Right lobe of liver (tissue), 6 donors: ENCODE results near the gene MSN. TPM values are rescaled to one million over a fixed set of nuclear protein-coding genes. Genes with fewer than 3 reads are reported as not detected.

Source experiments
- ATAC-seq, 4 donors: fragments of 200-7000 bp; cut with Tn5 transposase; one replicate each; pipeline ENCODE4 v1.9.1; 2020; ENCODE audit warnings: mild to moderate bottlenecking in 4 of 4, moderate library complexity in 4 of 4
- DNase-seq, 3 donors: peaks; one replicate each; pipeline ENCODE4 v3.0.0-alpha.2; 2020
- H3K27ac ChIP-seq, 3 donors: fragments of 200-600 bp; one replicate each; pipeline ENCODE4 v1.8.0; 2022
- H3K27me3 ChIP-seq, 2 donors: fragments of 200-600 bp; one replicate each; pipeline ENCODE4 v1.8.0; 2022
- H3K36me3 ChIP-seq, 4 donors: fragments of 200-600 bp; sonication (generic) in 1 of 4; one replicate each; pipeline versions ENCODE4 v1.5.1 to v1.8.0; 2017 to 2022; ENCODE audit warnings: control low read depth in 1 of 4
- H3K4me1 ChIP-seq, 4 donors: fragments of 200-600 bp; sonication (generic) in 1 of 4; one replicate each; pipeline versions ENCODE4 v1.5.1 to v1.8.0; 2017 to 2022; ENCODE audit warnings: control low read depth in 1 of 4
- H3K4me3 ChIP-seq, 3 donors: fragments of 200-600 bp; one replicate each; pipeline ENCODE4 v1.8.0; 2022
- H3K9me3 ChIP-seq, 4 donors: fragments of 200-600 bp; sonication (generic) in 1 of 4; one replicate each; pipeline versions ENCODE4 v1.5.1 to v1.8.0; 2017 to 2022; ENCODE audit warnings: control low read depth in 1 of 4
- CTCF ChIP-seq, 4 donors: fragments of 200-600 bp in 3 of 4; fragments of 450-650 bp in 1 of 4; IDR thresholded peaks; one replicate each; pipeline versions ENCODE4 v1.5.1 to v1.8.0; 2016 to 2022; ENCODE audit warnings: antibody characterized with exemption in 4 of 4, mild to moderate bottlenecking in 2 of 4
- POLR2A ChIP-seq: fragments of 450-650 bp; IDR thresholded peaks from one replicate; pipeline ENCODE4 v1.6.1; 2017; ENCODE audit warnings: antibody characterized with exemption, mild to moderate bottlenecking
- WGBS: methylation state at CpG from one replicate; pipeline ENCODE4 v1.1.6; 2018; ENCODE audit warnings: low coverage, low lambda C conversion rate; ENCODE audit not compliant: insufficient coverage; ENCODE audit errors: missing lambda C conversion rate; 5-methylcytosine and 5-hydroxymethylcytosine counted together
- intact Hi-C, 2 donors: fragments of 100-400 bp; cut with DNase I; formaldehyde crosslinking; loops; one replicate each; pipeline versions ENCODE4 v1.11.2 to v1.14.1; 2022
- total RNA-seq, 6 experiments: library from RNA; depleted of rRNA in 2 of 6; stranded (reverse); fragments of >200 nt in 2 of 6; fragmentation: NEBNext Ultra II Directional in 3 of 6; extraction: Animal tissue kit (Norgen Biotek cat#: 25700) in 3 of 6; gene quantifications; one replicate each; pipeline versions ENCODE4 v1.1.0 to v1.2.4, GENCODE V29; 2016 to 2023
- donor health status: DM: no; HTN: yes; CAD: no.
- donor health status: DM: no; HTN: no; CAD: no.
- donor health status: DM: no; HTN: no; CAD: no.
- donor health status: DM: no; HTN: yes; CAD: no.
- donor health status: DM: no; HTN: yes; CAD: no.

MSN gene
- total RNA-seq, 6 experiments from 2014 or later, result 63.6 to 150 (median 104) TPM

- H3K36me3 ChIP-seq, result no peaks in the 10 kb centered on the region
- H3K27ac ChIP-seq, result no peak overlapping the region
- no peak for TF ChIP-seq CTCF (IDR thresholded peaks at IDR 0.05)
- TF ChIP-seq POLR2A, result no peak
- no peaks in the 10 kb centered on the region for H3K27me3 ChIP-seq
- no peaks in the 10 kb centered on the region for H3K9me3 ChIP-seq
- H3K4me1 ChIP-seq, result no peaks in the 10 kb centered on the region
- WGBS, result 91% methylated on average over 2 of the region's 3 CpGs
- no peak overlapping the region for H3K4me3 ChIP-seq
- ATAC-seq, result no peak
- no peak for DNase-seq
- intact Hi-C loops, result no loop called here
Observed at GRCh38 chrX:65769564-65770292, 102.3 kb downstream of the MSN start.

- Histone ChIP-seq H3K4me3 (no peak overlapping the region), H3K27me3 (no peaks in the 10 kb centered on the region), H3K9me3 (no peaks in the 10 kb centered on the region), H3K4me1 (no peaks in the 10 kb centered on the region), H3K27ac (no peak overlapping the region), H3K36me3 (no peaks in the 10 kb centered on the region)
- ATAC-seq (no peak), DNase-seq (peak in 1 of 3 donors; percentile 67)
- TF ChIP-seq POLR2A (no peak), CTCF (IDR thresholded peaks at IDR 0.05) (no peak)
- WGBS, result 50% methylated on average over 4 of the region's 5 CpGs
- intact Hi-C loops, result no loop called here
Observed at GRCh38 chrX:65772842-65773241, 105.4 kb downstream of the MSN start.

GRCh38 chrX:65781845-65782244 is 114.4 kb downstream of the MSN start:
- no peaks in the 10 kb centered on the region for H3K4me1 ChIP-seq
- no peak overlapping the region for H3K27ac ChIP-seq
- TF ChIP-seq POLR2A (no peak), CTCF (IDR thresholded peaks at IDR 0.05) (no peak)
- intact Hi-C loops, result no loop called here
- 57% methylated on average over 2 of the region's 2 CpGs for WGBS
- ATAC-seq (no peak), DNase-seq (no peak)
- H3K9me3 ChIP-seq, result no peaks in the 10 kb centered on the region
- no peaks in the 10 kb centered on the region for H3K36me3 ChIP-seq
- no peak overlapping the region for H3K4me3 ChIP-seq
- no peaks in the 10 kb centered on the region for H3K27me3 ChIP-seq

GRCh38 chrX:65783746-65784145 is 116.3 kb downstream of the MSN start:
- TF ChIP-seq POLR2A (no peak), CTCF (IDR thresholded peaks at IDR 0.05) (no peak)

More at GRCh38 chrX:65783746-65784145, 116.3 kb downstream of the MSN start:
- Histone ChIP-seq H3K4me1 (no peaks in the 10 kb centered on the region), H3K4me3 (no peak overlapping the region), H3K36me3 (no peaks in the 10 kb centered on the region), H3K9me3 (no peaks in the 10 kb centered on the region), H3K27me3 (no peaks in the 10 kb centered on the region), H3K27ac (no peak overlapping the region)
- 21% methylated on average over 1 of the region's 1 CpG for WGBS
- ATAC-seq (no peak), DNase-seq (no peak)
- intact Hi-C loops, result no loop called here

Other genes with a start within 250 kb of the MSN start
- 10 to 100 TPM; 11.3 to 17.4 (median 14.8) TPM for gene LAS1L, start 132.9 kb upstream of the MSN start, total RNA-seq